HepG2 (cell line): ENCODE measurements around the gene THADA. TPM values are rescaled to one million over a fixed set of nuclear protein-coding genes. Genes with fewer than 3 reads are reported as not detected.
A peak's percentile ranks its signal among the peaks of the same experiment; 100 is the strongest.

Source experiments
- ARNT2 ChIP-seq: sonication (generic); formaldehyde crosslinking; IDR thresholded peaks from 2 replicates; pipeline ENCODE4 v1.8.0; 2022; ENCODE audit warnings: mild to moderate bottlenecking, low read depth, missing genetic modification reagents, moderate library complexity
- CBFB ChIP-seq: sonication (generic); formaldehyde crosslinking; IDR thresholded peaks from 2 replicates; pipeline ENCODE4 v1.4.0; 2020; ENCODE audit warnings: missing genetic modification reagents
- FOXP1 ChIP-seq, 2 experiments: fragments of 450-650 bp in 1 of 2; IDR thresholded peaks; 2 replicates each; pipeline ENCODE4 v1.6.1; 2017 to 2018; ENCODE audit warnings: antibody characterized with exemption in 1 of 2
- NAIF1 ChIP-seq: sonication (generic); formaldehyde crosslinking; IDR thresholded peaks from 2 replicates; pipeline ENCODE4 v1.5.0; 2020; ENCODE audit warnings: mild to moderate bottlenecking, missing genetic modification reagents, borderline replicate concordance
- NCOA1 ChIP-seq: sonication (generic); formaldehyde crosslinking; IDR thresholded peaks from 2 replicates; pipeline ENCODE4 v1.9.0; 2021; ENCODE audit warnings: missing genetic modification reagents
- RCOR2 ChIP-seq: IDR thresholded peaks from 2 replicates; pipeline ENCODE4 v1.6.1; 2016; ENCODE audit warnings: missing biosample characterization, missing genetic modification reagents
- SOX6 ChIP-seq, 2 experiments: fragments of 450-650 bp in 1 of 2; sonication (generic) in 1 of 2; formaldehyde crosslinking in 1 of 2; IDR thresholded peaks; 2 replicates each; pipeline versions ENCODE4 v1.4.0 to v1.6.1; 2017 to 2020; ENCODE audit warnings: antibody characterized with exemption in 1 of 2, mild to moderate bottlenecking in 1 of 2, missing genetic modification reagents in 1 of 2
- THAP7 ChIP-seq: sonication (generic); formaldehyde crosslinking; IDR thresholded peaks from 2 replicates; pipeline ENCODE4 v1.8.1; 2023; ENCODE audit warnings: mild to moderate bottlenecking, missing genetic modification reagents
- TOPORS ChIP-seq: sonication (generic); formaldehyde crosslinking; IDR thresholded peaks from 2 replicates; pipeline ENCODE4 v1.8.0; 2023; ENCODE audit warnings: mild to moderate bottlenecking, missing genetic modification reagents
- XRCC5 ChIP-seq: fragments of 200-400 bp; formaldehyde crosslinking; optimal IDR thresholded peaks from 2 replicates; pipeline ENCODE3; 2017; ENCODE audit warnings: mild to moderate bottlenecking, low read length
- ZBTB7A ChIP-seq: sonication (generic); formaldehyde crosslinking; IDR thresholded peaks from 2 replicates; pipeline ENCODE4 v1.8.0; 2022; ENCODE audit warnings: mild to moderate bottlenecking, missing genetic modification reagents
- ZNF18 ChIP-seq: sonication (generic); formaldehyde crosslinking; IDR thresholded peaks from 2 replicates; pipeline ENCODE4 v1.8.0; 2022; ENCODE audit warnings: mild to moderate bottlenecking, missing genetic modification reagents; ENCODE audit not compliant: insufficient replicate concordance
- ZNF552 ChIP-seq: sonication (generic); formaldehyde crosslinking; IDR thresholded peaks from 2 replicates; pipeline ENCODE4 v1.9.0; 2022; ENCODE audit warnings: missing genetic modification reagents, mild to moderate bottlenecking, borderline replicate concordance
- ZNF580 ChIP-seq: IDR thresholded peaks from 2 replicates; pipeline ENCODE4 v1.6.1; 2016; ENCODE audit warnings: low read depth, borderline replicate concordance
- ZNF605 ChIP-seq: sonication (generic); formaldehyde crosslinking; IDR thresholded peaks from 2 replicates; pipeline ENCODE4 v1.8.0; 2022; ENCODE audit warnings: mild to moderate bottlenecking, missing genetic modification reagents
- ZNF737 ChIP-seq: sonication (generic); formaldehyde crosslinking; IDR thresholded peaks from 2 replicates; pipeline ENCODE4 v1.5.0; 2020; ENCODE audit warnings: missing genetic modification reagents, mild to moderate bottlenecking, borderline replicate concordance
- ZNF782 ChIP-seq: sonication (generic); formaldehyde crosslinking; IDR thresholded peaks from 2 replicates; pipeline ENCODE4 v1.4.0; 2020; ENCODE audit warnings: missing genetic modification reagents, mild to moderate bottlenecking, borderline replicate concordance
- polyA plus RNA-seq, 8 experiments: library from polyadenylated mRNA; depleted of rRNA in 3 of 8; stranded (reverse) in 7 of 8; unstranded in 1 of 8; fragments of >200 nt; fragmentation: Illumina TruSeq in 4 of 8; extraction: Trizol in 4 of 8; gene quantifications; 2 replicates each; pipeline versions ENCODE4 v1.2.1 to v1.2.3, GENCODE V29; 2011 to 2016; ENCODE audit warnings: low read depth in 4 of 8, missing spikeins in 1 of 8, mixed read lengths in 1 of 8; ENCODE audit not compliant: insufficient read depth in 1 of 8
- total RNA-seq, 5 experiments: library from RNA; depleted of rRNA; stranded (reverse); fragments of >200 nt; fragmentation: Illumina TruSeq; extraction: Trizol; gene quantifications; 2 replicates each; pipeline ENCODE4 v1.2.3, GENCODE V29; 2016; ENCODE audit warnings: low read depth in 1 of 5
- TF ChIP-seq, protein P1 (sequence below), 2 experiments: sonication (generic) in 1 of 2; formaldehyde crosslinking in 1 of 2; IDR thresholded peaks; 2 replicates each; pipeline versions ENCODE4 v1.6.1 to v1.9.0; 2014 to 2022; ENCODE audit warnings: antibody characterized with exemption in 1 of 2, borderline replicate concordance in 1 of 2, inconsistent platforms in 1 of 2, low read depth in 1 of 2, missing genetic modification reagents in 1 of 2

The THADA gene
- total and polyA plus RNA-seq, 2 of the 13 experiments (the other 11 are each of a cell fraction or from before 2014, with no cell fraction given), result 12.7 to 21.7 TPM

DNA sequence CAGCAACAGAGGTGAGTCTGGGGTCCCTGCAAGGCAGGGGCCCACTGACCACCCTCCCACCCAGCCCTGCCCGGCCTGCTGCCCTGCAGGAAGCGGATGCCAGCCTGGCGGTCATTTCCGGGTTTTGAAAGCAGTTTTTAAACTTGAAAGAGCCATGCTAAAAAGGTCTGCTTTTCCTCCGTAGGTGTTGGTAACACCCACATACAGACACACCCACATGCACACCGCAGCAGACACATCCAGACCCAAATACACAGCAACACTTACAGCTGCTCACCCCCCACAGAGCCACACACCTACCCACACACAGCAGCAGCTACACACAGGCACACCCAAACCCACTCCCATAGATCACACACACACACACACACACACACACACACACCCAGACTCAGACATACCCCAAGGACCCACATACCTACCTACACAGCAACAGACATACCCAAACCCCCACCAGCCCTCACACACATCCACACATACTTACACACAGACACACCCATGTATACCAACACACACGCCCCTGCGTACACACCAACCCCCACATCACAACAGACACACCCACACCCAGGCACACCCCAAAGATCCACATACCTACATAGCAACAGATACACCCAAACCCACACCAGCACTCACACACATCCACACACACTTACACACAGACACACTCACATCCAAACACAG is 377.0 kb downstream of the THADA start (continued):
- TF ChIP-seq ZNF580 (CRISPR knock-in tag), result no peak
- no peak for TF ChIP-seq ARNT2
- no peak for TF ChIP-seq ZNF737 (CRISPR knock-in tag)
- no peak for TF ChIP-seq ZNF782 (CRISPR knock-in tag)
- TF ChIP-seq, protein P1, sequence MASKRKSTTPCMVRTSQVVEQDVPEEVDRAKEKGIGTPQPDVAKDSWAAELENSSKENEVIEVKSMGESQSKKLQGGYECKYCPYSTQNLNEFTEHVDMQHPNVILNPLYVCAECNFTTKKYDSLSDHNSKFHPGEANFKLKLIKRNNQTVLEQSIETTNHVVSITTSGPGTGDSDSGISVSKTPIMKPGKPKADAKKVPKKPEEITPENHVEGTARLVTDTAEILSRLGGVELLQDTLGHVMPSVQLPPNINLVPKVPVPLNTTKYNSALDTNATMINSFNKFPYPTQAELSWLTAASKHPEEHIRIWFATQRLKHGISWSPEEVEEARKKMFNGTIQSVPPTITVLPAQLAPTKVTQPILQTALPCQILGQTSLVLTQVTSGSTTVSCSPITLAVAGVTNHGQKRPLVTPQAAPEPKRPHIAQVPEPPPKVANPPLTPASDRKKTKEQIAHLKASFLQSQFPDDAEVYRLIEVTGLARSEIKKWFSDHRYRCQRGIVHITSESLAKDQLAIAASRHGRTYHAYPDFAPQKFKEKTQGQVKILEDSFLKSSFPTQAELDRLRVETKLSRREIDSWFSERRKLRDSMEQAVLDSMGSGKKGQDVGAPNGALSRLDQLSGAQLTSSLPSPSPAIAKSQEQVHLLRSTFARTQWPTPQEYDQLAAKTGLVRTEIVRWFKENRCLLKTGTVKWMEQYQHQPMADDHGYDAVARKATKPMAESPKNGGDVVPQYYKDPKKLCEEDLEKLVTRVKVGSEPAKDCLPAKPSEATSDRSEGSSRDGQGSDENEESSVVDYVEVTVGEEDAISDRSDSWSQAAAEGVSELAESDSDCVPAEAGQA (IDR thresholded peaks at IDR 0.05; ENCODE audit: low read depth), result peak; percentile 19; the same call in 1 of the 2 replicates
- TF ChIP-seq, protein P1 (CRISPR knock-in tag; IDR thresholded peaks at IDR 0.05; ENCODE audit: borderline replicate concordance), result no peak
- no peak for TF ChIP-seq XRCC5
- no peak for TF ChIP-seq SOX6 (IDR thresholded peaks at IDR 0.05)
- no peak for TF ChIP-seq SOX6 (CRISPR knock-in tag; IDR thresholded peaks at IDR 0.05)
- no peak for TF ChIP-seq CBFB (CRISPR knock-in tag)
- no peak for TF ChIP-seq THAP7
- TF ChIP-seq ZNF552, result 0 out of 2 replicates have a peak, but pooled peaks have one; percentile 36
- no peak for TF ChIP-seq RCOR2
- TF ChIP-seq TOPORS (CRISPR knock-in tag), result no peak
- TF ChIP-seq NAIF1 (CRISPR knock-in tag), result no peak
- no peak for TF ChIP-seq ZNF605 (CRISPR knock-in tag)
- 0 out of 2 replicates have a peak, but pooled peaks have one; percentile 66 for TF ChIP-seq ZBTB7A
- no peak for TF ChIP-seq FOXP1 (IDR thresholded peaks at IDR 0.05)
- no peak for TF ChIP-seq FOXP1 (CRISPR knock-in tag; IDR thresholded peaks at IDR 0.05)
- TF ChIP-seq NCOA1 (CRISPR knock-in tag), result peak; percentile 75; the same call in 1 of the 2 replicates
- TF ChIP-seq ZNF18 (CRISPR knock-in tag), result no peak
